ENCODE results near the gene IQGAP1. TPM values are rescaled to one million over a fixed set of nuclear protein-coding genes. Genes with fewer than 3 reads are reported as not detected.

IQGAP1 gene
- total RNA-seq, 1 donor from 2014 or later: 178 TPM

- Mint-ChIP-seq H3K9me3 (ENCODE audit: unreplicated experiment) (no peaks in the 10 kb centered on the region), H3K4me1 (ENCODE audit: unreplicated experiment) (peaks cover 62% of the 10 kb centered on the region), H3K27me3 (ENCODE audit: unreplicated experiment) (no peaks in the 10 kb centered on the region), H3K4me3 (ENCODE audit: unreplicated experiment) (peak overlapping the region; percentile 52), H3K36me3 (ENCODE audit: unreplicated experiment) (peaks cover 6% of the 10 kb centered on the region), H3K27ac (ENCODE audit: unreplicated experiment) (peak overlapping the region; percentile 90)
- no peak for DNase-seq (ENCODE audit: extremely low spot score, unreplicated experiment)
- no peak for TF ChIP-seq CTCF (IDR thresholded peaks at IDR 0.05)
Measured at GRCh38 chr15:90419738-90420406, 31.8 kb downstream of the IQGAP1 start.

- Mint-ChIP-seq H3K9me3 (ENCODE audit: unreplicated experiment) (no peaks in the 10 kb centered on the region), H3K27me3 (ENCODE audit: unreplicated experiment) (no peaks in the 10 kb centered on the region), H3K36me3 (ENCODE audit: unreplicated experiment) (peaks cover 6% of the 10 kb centered on the region), H3K27ac (ENCODE audit: unreplicated experiment) (peak overlapping the region; percentile 90), H3K4me3 (ENCODE audit: unreplicated experiment) (peak overlapping the region; percentile 52), H3K4me1 (ENCODE audit: unreplicated experiment) (peaks cover 63% of the 10 kb centered on the region)
- TF ChIP-seq CTCF (IDR thresholded peaks at IDR 0.05): no peak
- DNase-seq (ENCODE audit: extremely low spot score, unreplicated experiment): no peak
Measured at GRCh38 chr15:90420451-90420850, 32.4 kb downstream of the IQGAP1 start.

DNA sequence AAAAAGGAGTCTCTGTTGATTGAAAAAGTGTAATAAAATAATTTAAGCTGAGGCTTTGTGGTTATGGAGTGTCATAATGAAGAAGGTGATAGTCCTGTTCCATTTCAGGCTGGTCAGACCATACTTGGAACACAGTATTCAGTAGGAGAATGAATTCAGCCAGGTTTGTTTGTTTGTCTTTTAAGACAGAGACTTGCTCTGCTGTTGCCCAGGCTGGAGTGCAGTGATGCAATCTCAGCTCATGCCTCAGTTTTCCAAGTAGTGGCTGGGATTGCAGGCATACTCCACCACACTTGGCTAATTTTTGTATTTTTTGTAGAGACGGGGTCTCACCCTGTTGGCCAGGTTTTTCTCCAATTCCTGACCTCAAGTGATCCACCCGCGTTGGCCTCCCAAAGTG lies 33.5 kb downstream of the IQGAP1 start:
- no peak for TF ChIP-seq CTCF (IDR thresholded peaks at IDR 0.05)
- no peaks in the 10 kb centered on the region for H3K9me3 Mint-ChIP-seq (ENCODE audit: unreplicated experiment)
- DNase-seq (ENCODE audit: extremely low spot score, unreplicated experiment): no peak
- peak overlapping the region; percentile 90 for H3K27ac Mint-ChIP-seq (ENCODE audit: unreplicated experiment)
- no peak overlapping the region for H3K4me3 Mint-ChIP-seq (ENCODE audit: unreplicated experiment)
- peaks cover 6% of the 10 kb centered on the region for H3K36me3 Mint-ChIP-seq (ENCODE audit: unreplicated experiment)
- peaks cover 70% of the 10 kb centered on the region for H3K4me1 Mint-ChIP-seq (ENCODE audit: unreplicated experiment)
- H3K27me3 Mint-ChIP-seq (ENCODE audit: unreplicated experiment): no peaks in the 10 kb centered on the region

GRCh38 chr15:90422043-90422442 lies 34.0 kb downstream of the IQGAP1 start:
- Mint-ChIP-seq H3K27ac (ENCODE audit: unreplicated experiment) (peak overlapping the region; percentile 90), H3K36me3 (ENCODE audit: unreplicated experiment) (peaks cover 7% of the 10 kb centered on the region), H3K27me3 (ENCODE audit: unreplicated experiment) (no peaks in the 10 kb centered on the region), H3K9me3 (ENCODE audit: unreplicated experiment) (no peaks in the 10 kb centered on the region), H3K4me3 (ENCODE audit: unreplicated experiment) (no peak overlapping the region), H3K4me1 (ENCODE audit: unreplicated experiment) (peaks cover 69% of the 10 kb centered on the region)
- no peak for DNase-seq (ENCODE audit: extremely low spot score, unreplicated experiment)
- no peak for TF ChIP-seq CTCF (IDR thresholded peaks at IDR 0.05)

- peaks cover 68% of the 10 kb centered on the region for H3K4me1 Mint-ChIP-seq (ENCODE audit: unreplicated experiment)
- peaks cover 6% of the 10 kb centered on the region for H3K36me3 Mint-ChIP-seq (ENCODE audit: unreplicated experiment)
- H3K9me3 Mint-ChIP-seq (ENCODE audit: unreplicated experiment): no peaks in the 10 kb centered on the region
- H3K27me3 Mint-ChIP-seq (ENCODE audit: unreplicated experiment): no peaks in the 10 kb centered on the region
- H3K27ac Mint-ChIP-seq (ENCODE audit: unreplicated experiment): no peak overlapping the region
- DNase-seq (ENCODE audit: extremely low spot score, unreplicated experiment): no peak
- TF ChIP-seq CTCF (IDR thresholded peaks at IDR 0.05): no peak
- no peak overlapping the region for H3K4me3 Mint-ChIP-seq (ENCODE audit: unreplicated experiment)
Measured at GRCh38 chr15:90422936-90423335, 34.9 kb downstream of the IQGAP1 start.
